Ecto neural progenitor cell (in vitro differentiated cells): ENCODE measurements around the gene PRTFDC1.
A peak's percentile ranks its signal among the peaks of the same experiment; 100 is the strongest.

ENCODE experiments used
- DNase-seq: peaks from one replicate; pipeline ENCODE4 v3.0.0-alpha.2; 2018; ENCODE audit warnings: low spot score

PRTFDC1 gene

DNA sequence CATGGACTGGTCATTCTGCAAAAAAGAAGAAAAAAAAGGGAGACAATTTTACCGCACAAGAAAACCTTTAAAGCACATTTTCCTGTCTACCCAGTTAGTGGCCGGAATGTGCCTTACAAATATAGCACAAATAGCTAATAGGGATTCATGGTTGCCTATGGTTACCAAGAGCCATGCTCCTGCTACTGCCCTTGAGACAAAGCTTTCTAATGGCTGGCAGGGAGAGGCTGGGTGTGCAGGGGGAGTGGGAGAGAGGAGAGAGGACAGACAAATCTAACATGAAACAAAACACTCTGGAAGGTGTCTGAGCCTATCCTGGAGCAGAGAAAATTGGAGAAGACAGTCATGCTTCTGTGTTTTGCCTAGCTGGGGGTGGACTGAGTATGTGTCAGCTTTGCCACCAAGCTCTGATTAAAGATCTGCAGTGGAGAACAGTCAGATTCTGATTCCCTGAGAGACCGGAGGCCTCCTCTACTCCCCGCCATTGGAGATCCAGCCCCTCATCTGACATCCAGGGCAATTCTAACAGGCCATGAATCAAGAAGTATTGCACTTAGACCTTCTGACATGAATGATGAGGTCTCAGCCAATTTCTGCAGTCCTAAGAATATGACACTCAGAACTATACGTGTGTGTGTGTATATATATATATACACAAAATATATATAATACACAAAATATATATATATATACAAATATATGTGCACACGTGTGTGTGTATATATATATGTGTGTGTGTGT, 80.2 kb downstream of the PRTFDC1 start:
- peak; percentile 60 for DNase-seq

DNA sequence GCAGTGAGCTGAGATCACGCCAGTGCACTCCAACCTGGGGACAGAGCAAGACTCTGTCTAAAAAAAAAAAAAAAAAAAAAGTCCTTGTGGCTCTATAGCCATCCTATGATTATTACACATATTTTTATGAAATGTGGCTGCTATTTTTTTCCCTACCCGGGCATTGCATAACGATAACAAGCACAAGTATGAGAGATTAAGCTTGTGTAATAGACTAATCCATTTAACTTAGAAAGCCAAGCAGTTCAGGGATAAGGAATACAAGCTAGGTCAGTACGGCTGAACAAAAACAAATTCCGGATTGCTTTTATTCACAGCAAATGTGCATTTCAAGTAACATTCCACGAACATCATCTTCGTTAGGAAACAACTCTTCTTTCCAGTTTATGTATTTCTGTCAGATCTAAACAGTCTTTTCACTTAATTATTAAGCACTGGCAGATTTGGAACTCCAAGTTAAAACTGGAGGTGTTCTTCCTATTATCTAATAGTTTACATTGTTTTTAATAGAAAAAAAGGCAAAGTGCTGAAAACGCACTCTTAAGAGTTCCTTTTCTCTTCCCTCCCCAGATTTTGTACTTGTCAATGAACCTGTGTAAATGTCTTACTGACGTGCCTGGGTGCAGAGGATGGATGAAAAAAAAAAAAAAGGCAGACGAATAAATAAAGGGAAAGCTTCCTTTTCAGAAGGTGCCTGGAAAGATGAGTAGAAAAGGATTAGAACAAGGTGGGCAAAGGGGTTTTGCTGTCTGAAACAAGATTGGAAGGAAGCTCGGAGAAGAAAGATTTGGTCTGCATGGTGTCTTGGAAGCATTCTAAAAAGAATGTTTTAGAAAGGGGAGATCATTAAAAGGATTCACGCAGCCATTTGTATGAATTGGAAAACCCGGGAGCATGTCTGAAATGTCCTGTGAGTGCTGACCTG, 81.1 kb downstream of the PRTFDC1 start:
- DNase-seq, result no peak

DNA sequence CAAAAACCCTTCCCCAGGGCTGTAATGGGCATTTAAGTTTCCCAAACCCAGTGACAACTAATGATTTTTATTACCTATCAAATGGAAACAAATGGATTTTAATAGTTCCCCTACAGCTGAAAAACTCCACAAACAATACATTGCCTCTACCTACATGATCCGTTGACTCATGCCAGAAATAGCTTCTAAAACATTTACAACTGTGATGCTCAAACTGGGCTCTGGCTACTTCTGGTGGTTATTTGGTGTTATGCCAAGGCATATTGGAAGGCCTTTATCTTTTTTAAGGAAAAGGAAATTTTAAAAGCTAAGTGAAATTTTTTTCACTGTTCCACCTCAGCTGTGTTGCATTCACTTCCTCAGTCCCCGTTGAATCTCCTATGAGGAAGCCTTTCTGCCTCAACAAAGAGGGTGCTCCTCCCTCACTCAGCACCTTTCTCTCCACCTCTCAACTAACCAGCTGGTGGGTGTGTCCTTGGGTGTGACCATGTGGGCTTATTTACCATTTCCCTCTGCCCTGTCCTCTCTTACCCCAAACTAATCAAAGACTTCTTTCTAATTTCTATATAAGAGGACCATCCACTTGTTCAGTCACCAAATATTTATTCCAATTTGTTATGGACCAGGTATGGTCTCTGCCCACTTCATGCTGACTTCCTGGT, 82.9 kb downstream of the PRTFDC1 start:
- no peak for DNase-seq

DNA sequence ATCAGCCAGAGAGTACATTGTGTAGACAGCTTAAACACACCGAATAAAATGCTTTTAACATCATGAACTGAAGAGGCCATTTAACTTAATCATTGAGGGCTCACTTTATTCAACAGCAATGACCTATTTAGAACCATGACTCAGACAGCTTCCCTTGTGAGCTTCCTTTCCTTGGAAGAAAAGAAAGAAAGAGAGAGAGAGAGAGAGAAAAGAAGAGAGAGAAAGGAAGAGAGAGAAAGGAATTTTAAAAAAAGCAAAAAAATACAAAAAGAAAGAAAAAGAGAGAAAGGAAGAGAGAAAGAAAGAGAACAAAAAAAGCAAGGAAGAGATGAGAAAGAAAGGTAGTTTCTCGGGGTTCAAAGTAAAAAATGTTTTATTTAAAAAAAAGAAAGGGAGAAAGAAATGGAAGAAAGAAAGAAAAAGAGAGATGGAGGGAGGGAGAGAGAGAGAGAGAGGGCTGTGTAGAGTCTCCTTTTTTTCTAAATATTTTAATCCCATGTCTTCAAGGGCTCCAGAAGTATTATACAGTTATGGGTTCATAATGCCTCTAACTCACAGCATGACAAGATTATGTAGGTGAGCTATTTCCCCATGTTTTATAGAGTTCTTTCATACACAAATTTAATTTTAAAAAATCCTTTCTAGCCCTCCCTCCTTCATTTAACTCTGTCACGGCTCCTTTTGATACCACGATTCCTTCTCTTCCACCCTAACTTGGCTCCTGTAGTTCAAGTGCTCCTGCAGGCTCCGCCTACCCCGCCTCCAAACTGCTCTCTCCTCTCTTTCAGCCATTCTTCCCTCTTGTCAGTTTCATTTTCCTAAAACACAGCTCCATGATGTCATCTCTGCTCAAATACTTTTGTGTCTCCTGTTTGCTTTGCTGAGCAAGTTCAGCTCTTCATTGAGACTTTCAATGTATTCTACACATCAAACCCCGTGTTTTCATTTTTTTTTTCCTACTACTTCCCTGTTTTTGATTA, 85.5 kb downstream of the PRTFDC1 start:
- DNase-seq, result no peak

DNA sequence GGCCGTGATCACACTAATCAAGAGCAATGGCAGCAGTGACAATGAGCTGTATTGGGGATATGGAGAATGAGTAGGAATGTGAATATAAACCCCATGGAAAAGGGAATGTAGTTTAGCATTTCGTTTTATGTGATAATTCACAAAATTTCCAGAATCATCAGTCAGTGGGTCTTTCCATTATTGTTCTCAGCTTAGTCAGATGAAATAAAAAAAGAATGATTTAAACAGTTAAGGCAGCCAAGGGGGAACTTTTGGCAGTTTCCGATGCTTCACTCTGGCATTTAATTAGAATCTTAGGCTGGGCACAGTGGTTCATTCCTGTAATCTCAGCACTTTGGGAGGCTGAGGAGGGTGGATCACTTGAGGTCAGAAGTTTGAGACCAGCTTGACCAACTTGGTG, 86.6 kb downstream of the PRTFDC1 start:
- DNase-seq, result no peak

DNA sequence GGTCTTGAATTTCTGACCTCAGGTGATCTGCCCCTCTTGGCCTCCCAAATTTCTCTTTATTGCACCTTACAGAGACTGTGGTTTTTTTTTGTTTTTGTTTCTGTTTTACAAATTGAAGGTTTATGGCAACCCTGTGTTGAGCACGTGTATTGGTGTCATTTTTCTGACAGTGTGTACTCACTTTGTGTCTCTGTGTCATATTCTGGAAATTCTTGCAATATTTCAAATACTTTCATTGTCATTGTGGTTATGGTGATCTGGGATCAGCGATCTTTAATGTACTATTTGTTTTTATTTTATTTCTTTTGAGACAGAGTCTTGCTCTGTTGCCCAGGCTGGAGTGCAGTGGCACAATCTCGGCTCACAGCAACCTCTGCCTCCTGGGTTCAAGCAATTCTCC, 89.8 kb downstream of the PRTFDC1 start:
- no peak for DNase-seq

DNA sequence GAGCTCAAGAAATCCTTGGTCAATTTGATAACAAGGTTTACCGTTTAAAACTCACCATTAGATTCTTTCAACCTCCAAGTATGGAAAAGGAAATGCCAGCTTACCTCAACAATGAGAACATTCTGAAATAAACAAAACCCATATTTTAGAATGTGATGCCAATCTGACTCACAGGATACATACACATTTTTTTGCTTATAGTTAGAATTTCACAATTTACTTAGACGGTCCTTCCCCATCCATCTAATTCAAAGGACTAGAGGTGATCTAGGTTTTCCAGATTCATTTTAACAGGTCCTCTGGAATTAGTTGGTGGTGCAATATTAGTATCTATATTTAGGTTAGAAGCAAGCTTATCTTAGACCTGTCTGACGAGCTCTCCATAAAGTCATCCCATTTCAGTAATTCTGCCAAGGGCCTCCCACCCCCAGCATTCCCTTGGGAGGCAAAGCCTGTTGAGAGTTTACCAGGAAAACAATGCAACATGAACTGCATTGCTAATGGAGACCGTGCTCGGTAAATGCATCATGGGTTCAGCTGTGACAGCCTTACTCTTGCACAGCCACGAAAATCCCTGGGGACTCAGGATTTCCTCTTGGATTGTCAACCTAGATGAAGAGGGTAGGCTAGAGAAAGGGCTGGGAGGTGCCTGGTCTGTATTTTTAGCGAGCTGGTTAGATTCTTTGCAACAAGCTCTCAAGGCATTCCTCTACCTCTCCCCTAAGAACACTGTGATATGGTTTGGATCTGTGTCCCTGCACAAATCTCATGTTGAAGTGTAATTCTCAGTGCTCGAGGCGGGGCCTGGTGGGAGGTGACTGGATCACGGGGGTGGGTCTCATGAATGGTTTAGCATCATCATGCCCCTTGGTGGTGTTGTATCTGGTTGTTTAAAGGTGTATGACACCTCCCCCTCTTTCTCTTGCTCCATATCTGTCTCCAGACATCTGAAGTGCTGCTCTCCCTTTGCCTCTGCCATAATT, 93.8 kb downstream of the PRTFDC1 start:
- no peak for DNase-seq

DNA sequence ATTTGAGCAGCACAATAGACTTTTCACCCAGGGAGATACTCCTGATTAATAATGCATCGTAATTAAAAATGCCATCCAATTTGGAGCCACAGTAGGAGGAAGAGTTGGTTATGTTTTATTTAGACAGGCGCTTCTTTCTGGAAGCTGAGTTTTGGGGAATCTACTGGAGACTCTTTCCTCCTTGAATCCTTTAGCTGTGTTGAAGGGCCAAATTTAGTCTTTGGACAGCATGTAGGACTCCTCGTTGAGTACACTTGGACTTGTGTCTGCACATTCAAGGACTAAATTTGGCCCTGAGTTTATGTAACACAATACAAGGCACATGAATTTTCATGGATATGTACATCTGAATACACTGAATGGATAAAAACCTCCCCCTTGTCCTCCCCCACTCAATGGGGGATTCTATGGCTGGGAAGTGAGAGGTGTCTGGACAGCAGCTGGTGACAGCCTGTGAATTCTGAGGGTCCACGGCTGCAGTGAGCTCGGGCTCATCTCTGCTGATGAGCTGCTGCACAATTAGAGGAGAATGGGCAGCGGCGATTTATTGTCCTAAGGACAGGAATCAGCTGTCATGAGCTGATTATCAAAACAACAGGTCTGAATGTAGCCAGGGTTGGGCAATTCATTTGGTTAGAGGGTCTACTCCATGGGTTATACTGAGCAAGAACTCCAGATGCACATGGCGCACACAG, 95.2 kb downstream of the PRTFDC1 start:
- no peak for DNase-seq

DNA sequence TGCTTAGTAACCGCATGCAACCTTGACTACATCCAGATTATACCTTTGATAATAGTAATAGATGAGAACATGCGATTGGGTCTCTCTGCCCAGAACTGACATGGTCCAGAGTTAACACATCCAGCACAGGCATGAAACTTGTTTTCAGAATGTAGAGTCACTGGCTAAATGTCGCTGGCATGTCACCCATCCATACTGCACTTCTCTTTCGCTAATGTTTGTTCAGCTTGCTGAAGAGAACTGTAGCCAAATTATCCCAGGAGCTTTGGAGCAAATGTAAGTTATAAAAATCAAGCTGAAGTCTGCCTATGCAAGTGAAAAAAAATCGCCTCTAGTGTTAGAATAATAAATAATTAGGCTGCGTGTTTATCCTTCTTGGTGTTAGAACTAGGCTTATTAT, 98.2 kb downstream of the PRTFDC1 start:
- DNase-seq, result no peak

DNA sequence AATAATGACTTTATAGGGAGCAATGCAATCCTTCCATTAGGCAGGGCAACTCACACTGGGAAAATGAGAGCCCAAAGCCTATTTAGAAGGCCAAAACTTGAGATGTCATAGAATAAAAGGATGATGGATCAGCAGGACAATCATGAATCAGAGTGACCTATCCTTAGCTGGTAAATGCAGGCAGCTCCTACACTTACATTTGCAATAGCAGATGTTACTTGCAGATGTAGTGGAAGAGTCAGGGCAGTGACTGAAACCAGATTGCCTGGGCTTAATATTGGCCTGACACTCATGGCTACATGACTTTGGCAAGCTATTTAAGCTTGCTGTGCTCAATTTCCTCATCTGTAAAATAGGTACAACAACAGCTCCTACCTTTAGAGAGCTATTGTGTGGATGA, 98.7 kb downstream of the PRTFDC1 start:
- no peak for DNase-seq

DNA sequence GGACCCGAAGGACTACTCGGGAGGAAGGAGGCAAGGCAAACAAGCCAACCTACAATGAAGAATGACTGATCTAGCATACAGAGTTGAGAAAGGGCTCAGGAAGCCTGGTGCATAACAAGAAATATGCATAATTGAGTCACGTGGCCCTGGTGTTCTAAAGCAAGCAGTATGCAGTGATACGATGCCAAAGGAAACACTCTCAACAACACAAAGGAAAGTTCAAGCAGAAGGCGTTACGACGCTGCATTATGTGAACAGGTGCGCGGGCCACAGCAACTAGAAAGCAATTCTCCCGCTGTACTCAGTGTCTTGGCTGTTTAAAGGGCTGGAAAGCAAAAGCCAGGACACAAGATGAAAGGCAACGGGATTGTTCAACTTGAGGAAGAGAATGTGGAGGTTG, 100.8 kb downstream of the PRTFDC1 start:
- no peak for DNase-seq

DNA sequence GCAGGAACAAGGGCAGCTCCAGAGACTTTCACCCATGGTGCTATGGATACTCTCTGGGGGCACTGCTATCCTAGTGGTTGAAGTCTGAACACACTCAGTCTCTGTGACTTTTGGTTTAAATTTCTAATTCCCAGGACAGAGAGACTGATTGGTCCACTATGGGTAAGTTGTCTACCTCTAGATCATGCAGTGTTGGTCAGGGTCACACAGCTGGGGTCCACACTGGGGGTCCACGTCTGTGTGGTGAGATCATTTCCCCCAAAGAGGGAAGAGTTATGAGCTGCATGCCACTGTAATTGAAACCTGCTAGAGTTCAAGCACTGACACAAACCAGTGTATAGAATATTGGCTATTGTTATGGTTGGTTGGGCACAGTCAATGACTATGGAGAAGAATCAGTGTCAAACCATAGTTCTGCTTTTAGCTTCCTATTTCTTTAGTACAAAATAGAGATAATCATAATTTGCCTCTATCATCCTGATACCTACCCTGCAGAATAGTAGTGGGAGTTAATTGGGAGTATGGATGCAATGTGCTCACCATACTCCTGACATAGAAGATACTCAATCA, 101.6 kb downstream of the PRTFDC1 start:
- DNase-seq, result no peak

DNA sequence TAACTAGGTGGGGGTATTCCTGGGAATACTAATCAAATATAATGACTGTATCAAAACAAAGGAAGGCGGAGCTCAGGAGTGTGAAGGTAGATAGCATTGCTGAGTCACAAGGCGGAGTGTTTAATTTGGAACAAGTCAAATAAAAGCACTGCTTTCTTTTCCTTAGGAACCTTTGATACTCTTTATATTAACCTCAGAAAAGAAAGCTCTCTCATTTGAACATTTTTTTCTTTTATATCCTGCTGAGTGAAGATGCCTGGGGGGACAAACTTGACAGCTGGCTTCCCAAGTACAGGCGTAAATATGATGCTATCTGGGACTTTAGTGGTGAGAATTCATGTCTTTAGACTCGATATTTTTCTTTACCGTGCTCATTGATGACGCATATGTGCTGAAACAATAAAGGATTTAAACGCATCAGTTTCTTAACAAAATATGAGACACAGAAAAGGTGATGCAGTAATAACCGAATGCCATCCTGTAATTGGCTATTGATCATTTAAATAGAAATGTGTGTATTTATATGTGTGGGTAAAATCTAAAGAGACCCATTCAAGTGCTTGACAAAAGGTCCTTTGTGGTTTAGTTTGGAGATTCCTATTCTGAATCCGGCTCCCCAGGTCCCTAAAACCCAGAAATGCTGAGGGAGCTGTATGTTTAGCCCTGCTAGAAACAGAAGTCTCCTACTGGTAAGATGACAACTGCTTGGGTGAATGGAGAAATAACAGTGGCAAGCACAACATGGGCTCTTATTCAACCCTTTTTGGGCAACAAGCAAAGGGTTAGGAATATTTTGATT, 102.7 kb downstream of the PRTFDC1 start:
- DNase-seq, result no peak

DNA sequence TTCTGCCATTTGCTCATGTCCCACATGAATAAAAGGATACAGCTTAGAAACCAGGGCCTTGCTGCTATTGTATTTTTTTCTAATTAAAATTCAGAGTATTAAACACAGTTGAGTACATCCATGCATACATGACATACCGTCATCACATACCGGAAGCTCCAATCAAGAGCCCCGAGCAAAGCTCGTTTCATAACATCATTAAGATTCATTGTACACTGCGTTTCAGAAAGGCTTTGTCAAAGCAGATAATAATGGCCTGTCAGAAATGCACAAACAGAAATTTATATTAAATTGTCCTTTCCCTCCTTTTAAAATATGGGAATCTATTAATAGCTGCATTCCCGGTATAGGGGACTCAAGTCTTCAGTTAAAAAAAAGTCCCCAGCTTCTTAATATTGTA, 103.4 kb downstream of the PRTFDC1 start:
- DNase-seq, result no peak

DNA sequence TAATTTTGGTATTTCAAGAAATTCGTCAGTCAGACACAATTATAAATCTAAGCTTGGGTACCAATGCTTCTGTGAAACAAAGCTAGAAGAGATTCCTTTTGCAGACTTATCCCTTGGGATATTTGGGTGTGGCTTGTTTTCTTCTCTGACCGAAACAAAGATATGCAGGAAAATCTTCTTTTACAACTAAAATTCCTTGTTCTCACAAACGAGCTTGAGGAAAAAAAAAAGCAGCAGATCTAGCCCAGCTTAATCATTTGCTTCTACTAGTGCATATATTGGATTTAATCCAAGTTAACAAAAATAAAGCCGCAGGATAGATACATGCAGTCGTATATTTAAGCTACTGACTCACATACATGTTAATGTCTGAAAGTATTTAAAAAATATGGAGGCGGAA, 104.2 kb downstream of the PRTFDC1 start:
- DNase-seq, result no peak

DNA sequence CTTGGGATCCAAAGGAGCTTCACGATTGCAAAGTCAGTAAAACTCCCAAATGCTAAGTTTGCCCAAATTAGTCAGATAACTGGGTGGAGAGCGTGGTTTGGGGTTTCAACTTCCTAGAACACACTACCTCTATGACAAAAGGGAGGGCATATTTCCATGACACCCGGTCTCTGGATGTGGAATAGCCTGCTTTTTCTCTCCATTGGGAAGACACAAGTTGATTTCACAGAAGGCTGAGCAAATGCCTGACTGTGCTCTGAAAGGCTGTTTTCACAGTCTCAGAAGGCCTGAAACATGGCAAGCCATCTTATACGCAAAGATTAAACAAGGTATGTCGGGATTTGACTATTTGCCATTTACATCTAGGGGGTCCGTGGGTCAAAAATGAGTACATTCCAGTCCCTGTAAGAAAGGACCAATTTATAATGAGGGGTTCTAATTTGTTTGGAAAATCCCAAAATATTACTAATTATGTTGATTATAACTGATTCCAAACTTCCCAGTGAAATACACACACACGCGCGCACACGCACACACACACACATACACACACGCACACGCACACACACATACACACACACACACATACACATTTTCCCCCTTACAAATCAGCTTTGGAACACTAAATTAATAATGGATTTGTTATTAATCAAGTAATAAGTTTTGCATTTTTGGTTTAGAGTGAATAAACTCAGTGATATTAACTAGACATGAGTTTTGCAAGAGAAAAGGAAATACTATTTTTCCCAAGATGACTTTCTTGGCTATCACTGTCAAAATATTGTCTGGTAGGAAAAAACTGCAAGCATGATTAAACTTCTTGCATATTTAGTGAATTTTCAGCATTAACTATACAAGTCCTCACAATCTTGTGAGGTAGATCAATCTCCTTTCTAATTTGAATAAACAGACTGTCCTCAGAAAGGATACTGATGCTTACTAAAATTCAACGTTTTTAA, 105.0 kb downstream of the PRTFDC1 start:
- DNase-seq, result no peak

DNA sequence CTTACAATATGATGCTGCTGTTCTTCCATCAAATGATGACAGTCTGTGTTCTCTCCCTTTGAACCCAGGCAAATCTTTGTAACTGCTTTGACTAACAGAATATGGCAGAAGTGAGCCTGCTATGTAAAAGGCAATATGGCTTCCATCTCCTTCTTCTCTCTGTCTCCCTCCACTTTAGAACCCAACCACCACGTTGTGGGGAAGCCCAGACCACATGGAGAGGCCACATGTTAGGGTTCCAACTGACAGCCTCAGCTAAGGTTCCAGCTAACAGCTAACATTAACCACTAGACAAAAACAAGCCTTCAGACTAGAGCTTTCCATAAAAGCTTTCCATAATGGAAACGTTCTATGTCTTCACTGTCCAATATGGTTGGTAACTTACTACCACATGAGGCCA, 107.7 kb downstream of the PRTFDC1 start:
- no peak for DNase-seq
